ENCODE results near the gene MAP1S.

GRCh38 chr19:17682273-17682672 is 37.0 kb upstream of the MAP1S start:
- TF ChIP-seq CTCF (IDR thresholded peaks at IDR 0.05 in 4 of 5, conservative IDR thresholded peaks at IDR 0.05 in 1 of 5) (no peak), POLR2A (IDR thresholded peaks at IDR 0.05) (no peak)

Data from gastrocnemius medialis (tissue), 4 donors.